HepG2 (cell line): Measurements from ENCODE around the gene PHACTR1. TPM values are rescaled to one million over a fixed set of nuclear protein-coding genes. Genes with fewer than 3 reads are reported as not detected.

Experiments used
- GATAD2A ChIP-seq: IDR thresholded peaks from 2 replicates; pipeline ENCODE4 v1.6.1; 2016
- HES4 ChIP-seq: sonication (generic); formaldehyde crosslinking; IDR thresholded peaks from 2 replicates; pipeline ENCODE4 v1.9.0; 2021; ENCODE audit warnings: mild to moderate bottlenecking, missing genetic modification reagents, borderline replicate concordance
- HINFP ChIP-seq: sonication (generic); formaldehyde crosslinking; IDR thresholded peaks from 2 replicates; pipeline ENCODE4 v1.4.0; 2020; ENCODE audit warnings: low read depth, mild to moderate bottlenecking, missing genetic modification reagents
- HMG20A ChIP-seq: IDR thresholded peaks from 2 replicates; pipeline ENCODE4 v1.6.1; 2016; ENCODE audit warnings: borderline replicate concordance
- RXRB ChIP-seq: IDR thresholded peaks from 2 replicates; pipeline ENCODE4 v1.6.1; 2016; ENCODE audit warnings: borderline replicate concordance, missing genetic modification reagents, missing compliant biosample characterization
- ZKSCAN1 ChIP-seq: fragments of 150-350 bp; IDR thresholded peaks from 2 replicates; pipeline ENCODE4 v1.6.1; 2014; ENCODE audit warnings: low read length
- ZNF274 ChIP-seq: sonication (generic); formaldehyde crosslinking; IDR thresholded peaks from 2 replicates; pipeline ENCODE4 v1.5.1; 2020; ENCODE audit warnings: mild to moderate bottlenecking, missing genetic modification reagents
- polyA plus RNA-seq, 8 experiments: library from polyadenylated mRNA; depleted of rRNA in 3 of 8; stranded (reverse) in 7 of 8; unstranded in 1 of 8; fragments of >200 nt; fragmentation: Illumina TruSeq in 4 of 8; extraction: Trizol in 4 of 8; gene quantifications; 2 replicates each; pipeline versions ENCODE4 v1.2.1 to v1.2.3, GENCODE V29; 2011 to 2016; ENCODE audit warnings: low read depth in 4 of 8, missing spikeins in 1 of 8, mixed read lengths in 1 of 8; ENCODE audit not compliant: insufficient read depth in 1 of 8
- total RNA-seq, 5 experiments: library from RNA; depleted of rRNA; stranded (reverse); fragments of >200 nt; fragmentation: Illumina TruSeq; extraction: Trizol; gene quantifications; 2 replicates each; pipeline ENCODE4 v1.2.3, GENCODE V29; 2016; ENCODE audit warnings: low read depth in 1 of 5
- TF ChIP-seq, protein P1 (sequence below): IDR thresholded peaks from 2 replicates; pipeline ENCODE4 v1.6.1; 2016; ENCODE audit warnings: low read depth, missing genetic modification reagents, missing compliant biosample characterization
- TF ChIP-seq, protein P2 (sequence below): sonication (generic); formaldehyde crosslinking; IDR thresholded peaks from 2 replicates; pipeline ENCODE4 v1.8.0; 2022; ENCODE audit warnings: missing genetic modification reagents, low read depth, mild to moderate bottlenecking, borderline replicate concordance
- TF ChIP-seq, protein P3 (sequence below): IDR thresholded peaks from 2 replicates; pipeline ENCODE4 v1.6.1; 2016; ENCODE audit warnings: missing compliant biosample characterization, missing genetic modification reagents, borderline replicate concordance
- TF ChIP-seq, protein P4 (sequence below): sonication (generic); formaldehyde crosslinking; IDR thresholded peaks from 2 replicates; pipeline ENCODE4 v1.9.0; 2021; ENCODE audit warnings: mild to moderate bottlenecking, missing genetic modification reagents

The PHACTR1 gene
- total and polyA plus RNA-seq, 2 of the 13 experiments (the other 11 are each of a cell fraction or from before 2014, with no cell fraction given), result 0.09 TPM; not detected in 1

- TF ChIP-seq, protein P1, sequence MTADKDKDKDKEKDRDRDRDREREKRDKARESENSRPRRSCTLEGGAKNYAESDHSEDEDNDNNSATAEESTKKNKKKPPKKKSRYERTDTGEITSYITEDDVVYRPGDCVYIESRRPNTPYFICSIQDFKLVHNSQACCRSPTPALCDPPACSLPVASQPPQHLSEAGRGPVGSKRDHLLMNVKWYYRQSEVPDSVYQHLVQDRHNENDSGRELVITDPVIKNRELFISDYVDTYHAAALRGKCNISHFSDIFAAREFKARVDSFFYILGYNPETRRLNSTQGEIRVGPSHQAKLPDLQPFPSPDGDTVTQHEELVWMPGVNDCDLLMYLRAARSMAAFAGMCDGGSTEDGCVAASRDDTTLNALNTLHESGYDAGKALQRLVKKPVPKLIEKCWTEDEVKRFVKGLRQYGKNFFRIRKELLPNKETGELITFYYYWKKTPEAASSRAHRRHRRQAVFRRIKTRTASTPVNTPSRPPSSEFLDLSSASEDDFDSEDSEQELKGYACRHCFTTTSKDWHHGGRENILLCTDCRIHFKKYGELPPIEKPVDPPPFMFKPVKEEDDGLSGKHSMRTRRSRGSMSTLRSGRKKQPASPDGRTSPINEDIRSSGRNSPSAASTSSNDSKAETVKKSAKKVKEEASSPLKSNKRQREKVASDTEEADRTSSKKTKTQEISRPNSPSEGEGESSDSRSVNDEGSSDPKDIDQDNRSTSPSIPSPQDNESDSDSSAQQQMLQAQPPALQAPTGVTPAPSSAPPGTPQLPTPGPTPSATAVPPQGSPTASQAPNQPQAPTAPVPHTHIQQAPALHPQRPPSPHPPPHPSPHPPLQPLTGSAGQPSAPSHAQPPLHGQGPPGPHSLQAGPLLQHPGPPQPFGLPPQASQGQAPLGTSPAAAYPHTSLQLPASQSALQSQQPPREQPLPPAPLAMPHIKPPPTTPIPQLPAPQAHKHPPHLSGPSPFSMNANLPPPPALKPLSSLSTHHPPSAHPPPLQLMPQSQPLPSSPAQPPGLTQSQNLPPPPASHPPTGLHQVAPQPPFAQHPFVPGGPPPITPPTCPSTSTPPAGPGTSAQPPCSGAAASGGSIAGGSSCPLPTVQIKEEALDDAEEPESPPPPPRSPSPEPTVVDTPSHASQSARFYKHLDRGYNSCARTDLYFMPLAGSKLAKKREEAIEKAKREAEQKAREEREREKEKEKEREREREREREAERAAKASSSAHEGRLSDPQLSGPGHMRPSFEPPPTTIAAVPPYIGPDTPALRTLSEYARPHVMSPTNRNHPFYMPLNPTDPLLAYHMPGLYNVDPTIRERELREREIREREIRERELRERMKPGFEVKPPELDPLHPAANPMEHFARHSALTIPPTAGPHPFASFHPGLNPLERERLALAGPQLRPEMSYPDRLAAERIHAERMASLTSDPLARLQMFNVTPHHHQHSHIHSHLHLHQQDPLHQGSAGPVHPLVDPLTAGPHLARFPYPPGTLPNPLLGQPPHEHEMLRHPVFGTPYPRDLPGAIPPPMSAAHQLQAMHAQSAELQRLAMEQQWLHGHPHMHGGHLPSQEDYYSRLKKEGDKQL (CRISPR knock-in tag), result no peak
- TF ChIP-seq HES4 (CRISPR knock-in tag) (no peak), ZNF274 (no peak), ZKSCAN1 (no peak), HINFP (CRISPR knock-in tag) (no peak), HMG20A (CRISPR knock-in tag) (peak; percentile 36), RXRB (CRISPR knock-in tag) (no peak), GATAD2A (CRISPR knock-in tag) (0 out of 2 replicates have a peak, but pooled peaks have one; percentile 47)
- TF ChIP-seq, protein P2, sequence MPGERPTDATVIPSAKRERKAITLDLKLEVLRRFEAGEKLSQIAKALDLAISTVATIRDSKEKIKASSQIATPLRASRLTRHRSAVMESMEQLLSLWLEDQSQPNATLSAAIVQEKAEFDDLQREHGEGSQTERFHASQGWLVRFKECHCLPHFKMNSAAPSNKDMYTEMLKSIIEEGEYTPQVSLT, result no peak
- TF ChIP-seq, protein P3, sequence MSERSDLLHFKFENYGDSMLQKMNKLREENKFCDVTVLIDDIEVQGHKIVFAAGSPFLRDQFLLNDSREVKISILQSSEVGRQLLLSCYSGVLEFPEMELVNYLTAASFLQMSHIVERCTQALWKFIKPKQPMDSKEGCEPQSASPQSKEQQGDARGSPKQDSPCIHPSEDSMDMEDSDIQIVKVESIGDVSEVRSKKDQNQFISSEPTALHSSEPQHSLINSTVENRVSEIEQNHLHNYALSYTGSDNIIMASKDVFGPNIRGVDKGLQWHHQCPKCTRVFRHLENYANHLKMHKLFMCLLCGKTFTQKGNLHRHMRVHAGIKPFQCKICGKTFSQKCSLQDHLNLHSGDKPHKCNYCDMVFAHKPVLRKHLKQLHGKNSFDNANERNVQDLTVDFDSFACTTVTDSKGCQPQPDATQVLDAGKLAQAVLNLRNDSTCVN (CRISPR knock-in tag), result no peak
- TF ChIP-seq, protein P4, sequence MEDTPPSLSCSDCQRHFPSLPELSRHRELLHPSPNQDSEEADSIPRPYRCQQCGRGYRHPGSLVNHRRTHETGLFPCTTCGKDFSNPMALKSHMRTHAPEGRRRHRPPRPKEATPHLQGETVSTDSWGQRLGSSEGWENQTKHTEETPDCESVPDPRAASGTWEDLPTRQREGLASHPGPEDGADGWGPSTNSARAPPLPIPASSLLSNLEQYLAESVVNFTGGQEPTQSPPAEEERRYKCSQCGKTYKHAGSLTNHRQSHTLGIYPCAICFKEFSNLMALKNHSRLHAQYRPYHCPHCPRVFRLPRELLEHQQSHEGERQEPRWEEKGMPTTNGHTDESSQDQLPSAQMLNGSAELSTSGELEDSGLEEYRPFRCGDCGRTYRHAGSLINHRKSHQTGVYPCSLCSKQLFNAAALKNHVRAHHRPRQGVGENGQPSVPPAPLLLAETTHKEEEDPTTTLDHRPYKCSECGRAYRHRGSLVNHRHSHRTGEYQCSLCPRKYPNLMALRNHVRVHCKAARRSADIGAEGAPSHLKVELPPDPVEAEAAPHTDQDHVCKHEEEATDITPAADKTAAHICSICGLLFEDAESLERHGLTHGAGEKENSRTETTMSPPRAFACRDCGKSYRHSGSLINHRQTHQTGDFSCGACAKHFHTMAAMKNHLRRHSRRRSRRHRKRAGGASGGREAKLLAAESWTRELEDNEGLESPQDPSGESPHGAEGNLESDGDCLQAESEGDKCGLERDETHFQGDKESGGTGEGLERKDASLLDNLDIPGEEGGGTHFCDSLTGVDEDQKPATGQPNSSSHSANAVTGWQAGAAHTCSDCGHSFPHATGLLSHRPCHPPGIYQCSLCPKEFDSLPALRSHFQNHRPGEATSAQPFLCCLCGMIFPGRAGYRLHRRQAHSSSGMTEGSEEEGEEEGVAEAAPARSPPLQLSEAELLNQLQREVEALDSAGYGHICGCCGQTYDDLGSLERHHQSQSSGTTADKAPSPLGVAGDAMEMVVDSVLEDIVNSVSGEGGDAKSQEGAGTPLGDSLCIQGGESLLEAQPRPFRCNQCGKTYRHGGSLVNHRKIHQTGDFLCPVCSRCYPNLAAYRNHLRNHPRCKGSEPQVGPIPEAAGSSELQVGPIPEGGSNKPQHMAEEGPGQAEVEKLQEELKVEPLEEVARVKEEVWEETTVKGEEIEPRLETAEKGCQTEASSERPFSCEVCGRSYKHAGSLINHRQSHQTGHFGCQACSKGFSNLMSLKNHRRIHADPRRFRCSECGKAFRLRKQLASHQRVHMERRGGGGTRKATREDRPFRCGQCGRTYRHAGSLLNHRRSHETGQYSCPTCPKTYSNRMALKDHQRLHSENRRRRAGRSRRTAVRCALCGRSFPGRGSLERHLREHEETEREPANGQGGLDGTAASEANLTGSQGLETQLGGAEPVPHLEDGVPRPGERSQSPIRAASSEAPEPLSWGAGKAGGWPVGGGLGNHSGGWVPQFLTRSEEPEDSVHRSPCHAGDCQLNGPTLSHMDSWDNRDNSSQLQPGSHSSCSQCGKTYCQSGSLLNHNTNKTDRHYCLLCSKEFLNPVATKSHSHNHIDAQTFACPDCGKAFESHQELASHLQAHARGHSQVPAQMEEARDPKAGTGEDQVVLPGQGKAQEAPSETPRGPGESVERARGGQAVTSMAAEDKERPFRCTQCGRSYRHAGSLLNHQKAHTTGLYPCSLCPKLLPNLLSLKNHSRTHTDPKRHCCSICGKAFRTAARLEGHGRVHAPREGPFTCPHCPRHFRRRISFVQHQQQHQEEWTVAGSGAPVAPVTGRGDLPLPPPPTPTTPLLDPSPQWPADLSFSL (CRISPR knock-in tag), result no peak
Observed at GRCh38 chr6:13203145-13203544, 486.6 kb downstream of the PHACTR1 start (continued).
